HG02884 (cell line): Measurements from ENCODE around the gene EHBP1.

Source experiments
- ATAC-seq: cut with Tn5 transposase; IDR thresholded peaks from one replicate; pipeline ENCODE4 v1.9.1; 2021; ENCODE audit warnings: mild to moderate bottlenecking, moderate library complexity; ENCODE audit not compliant: unreplicated experiment

Gene EHBP1

DNA sequence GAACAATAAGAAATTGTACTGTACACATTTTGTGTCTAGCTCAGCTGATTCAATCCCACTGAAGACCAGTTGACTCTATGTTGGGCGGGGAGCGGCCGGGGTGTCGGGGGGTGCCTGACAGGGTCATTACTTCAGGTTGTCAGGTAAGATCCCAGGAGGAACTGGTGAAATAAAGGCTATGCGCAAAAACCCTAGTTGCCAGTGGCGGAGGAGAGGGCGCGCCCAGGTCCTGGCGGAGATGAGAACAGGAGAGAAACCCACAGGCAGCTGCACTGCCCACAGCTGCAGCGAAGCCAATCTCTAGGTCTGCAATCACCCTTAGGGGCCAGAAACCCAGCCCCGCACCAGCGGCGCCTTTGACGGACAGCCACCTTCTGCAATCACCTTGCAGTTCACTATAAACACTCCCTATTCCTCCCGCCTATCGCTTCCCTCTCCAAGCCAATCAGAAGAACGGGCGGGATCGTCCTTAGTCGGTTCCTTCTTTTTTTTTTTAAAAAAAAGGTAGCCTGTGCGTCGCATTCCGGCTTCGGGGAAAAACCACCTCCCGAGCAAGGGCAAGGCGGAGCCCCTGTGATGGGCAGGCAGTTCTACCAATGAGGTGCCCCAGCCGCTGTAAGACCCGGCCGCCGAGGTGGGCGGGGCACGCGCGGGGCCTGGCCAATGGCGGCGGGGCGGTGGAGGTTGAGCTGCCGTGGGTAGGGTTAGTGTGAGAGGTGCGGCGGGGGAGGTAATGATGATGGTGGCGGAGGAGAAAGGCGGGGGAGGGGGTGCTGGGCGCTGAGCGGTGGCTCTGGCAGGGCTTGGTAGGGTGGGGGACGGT, at the start of gene EHBP1:
Gene EHBP1, plus strand, starts transcription at position 707 of the 823 bp plus-strand sequence. CDS start 1,479 bp downstream, outside the sequence.
- peak; percentile 95 for ATAC-seq

GRCh38 chr2:62657783-62658182, 47.7 kb upstream of the EHBP1 start:
- ATAC-seq = no peak

- no peak for ATAC-seq
These were observed 46.6 kb upstream of the EHBP1 start for GRCh38 chr2:62658891-62659290.

GRCh38 chr2:62660087-62660486, 45.4 kb upstream of the EHBP1 start:
- peak; percentile 68 for ATAC-seq

DNA sequence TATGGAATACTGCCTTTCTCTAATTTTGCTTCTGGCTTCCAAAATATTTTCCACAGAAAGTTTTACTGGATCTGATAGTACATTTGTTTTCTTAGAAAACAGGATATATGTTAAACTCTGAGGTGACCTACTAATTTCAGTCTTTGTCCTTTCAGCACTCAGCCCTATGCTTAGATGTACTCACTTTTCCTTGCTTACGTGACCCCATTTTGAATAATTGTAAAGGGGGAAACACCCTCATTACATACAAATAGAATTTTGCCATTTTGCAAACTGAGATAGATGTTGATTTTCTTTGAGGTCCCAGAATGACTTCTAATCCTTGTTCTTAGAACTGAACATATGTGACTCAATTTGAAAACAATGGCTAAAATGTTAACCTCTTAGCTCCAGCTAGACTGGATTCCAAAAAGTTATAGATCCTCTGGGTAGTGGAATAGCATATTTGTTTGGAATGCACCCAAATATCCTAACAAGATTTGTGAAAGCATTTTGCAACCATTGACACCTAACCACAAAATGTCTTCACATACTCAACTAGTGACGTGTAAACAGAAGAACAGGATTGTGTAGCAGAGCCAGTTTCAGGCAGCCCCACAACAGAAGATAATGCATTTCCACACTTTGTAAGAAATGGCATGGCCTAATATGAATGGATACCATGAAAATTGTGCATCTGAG, 44.8 kb upstream of the EHBP1 start:
- peak; percentile 36 for ATAC-seq

DNA sequence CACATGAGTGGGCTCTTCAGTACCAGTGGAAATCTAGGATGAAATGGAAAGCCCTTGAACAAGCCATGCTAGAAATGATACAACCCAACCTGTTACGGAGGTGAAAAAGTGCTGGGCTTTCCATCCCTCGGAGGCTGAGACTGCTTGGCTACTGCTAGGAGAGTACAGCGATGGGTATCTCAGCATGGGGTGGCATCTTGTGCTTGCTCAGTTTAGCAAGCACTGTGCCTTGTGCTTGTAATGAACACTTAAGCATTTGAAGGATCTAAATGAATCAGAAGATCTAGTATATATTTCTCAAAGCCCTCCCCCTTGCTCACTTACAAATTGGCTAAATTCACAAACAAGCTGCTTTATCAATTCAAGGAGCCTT, 44.3 kb upstream of the EHBP1 start:
- no peak for ATAC-seq

DNA sequence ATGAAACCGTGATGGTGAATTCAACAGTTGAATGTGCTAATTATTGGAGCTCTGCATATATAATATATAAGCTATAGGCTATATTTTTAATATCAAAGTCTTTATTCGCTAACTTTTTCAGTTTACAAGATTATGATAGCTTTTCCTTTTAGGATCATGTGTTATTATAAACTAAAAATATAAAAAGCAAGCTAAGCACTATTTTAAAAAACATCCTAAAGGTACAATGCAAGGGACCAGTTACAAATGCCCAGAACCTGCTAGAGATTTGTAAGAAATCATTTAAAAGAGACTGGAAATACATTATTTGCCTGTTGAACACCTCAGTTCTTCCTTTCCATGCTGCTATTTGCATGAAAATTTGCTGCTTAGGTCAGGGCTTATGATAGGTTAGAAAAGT, 43.4 kb upstream of the EHBP1 start:
- no peak for ATAC-seq

DNA sequence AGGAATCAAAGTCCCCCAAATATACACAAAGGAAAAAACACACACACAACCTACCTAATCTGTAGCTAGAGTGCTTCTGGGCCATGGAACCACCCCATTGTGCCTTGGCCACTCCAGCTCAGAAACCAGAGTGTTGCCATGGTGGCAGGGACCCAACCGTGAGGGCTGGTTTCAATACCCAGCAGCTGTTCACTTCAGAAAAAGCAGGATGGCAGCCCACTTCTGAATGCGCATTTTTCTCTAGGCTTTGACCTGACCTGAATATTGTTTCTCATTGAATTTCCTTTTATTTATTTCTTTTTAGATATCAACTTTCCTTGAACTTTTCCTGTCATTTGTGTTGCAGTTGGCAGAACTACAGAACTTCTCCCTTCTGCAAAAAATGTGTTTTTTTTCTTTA, 43.0 kb upstream of the EHBP1 start:
- no peak for ATAC-seq

DNA sequence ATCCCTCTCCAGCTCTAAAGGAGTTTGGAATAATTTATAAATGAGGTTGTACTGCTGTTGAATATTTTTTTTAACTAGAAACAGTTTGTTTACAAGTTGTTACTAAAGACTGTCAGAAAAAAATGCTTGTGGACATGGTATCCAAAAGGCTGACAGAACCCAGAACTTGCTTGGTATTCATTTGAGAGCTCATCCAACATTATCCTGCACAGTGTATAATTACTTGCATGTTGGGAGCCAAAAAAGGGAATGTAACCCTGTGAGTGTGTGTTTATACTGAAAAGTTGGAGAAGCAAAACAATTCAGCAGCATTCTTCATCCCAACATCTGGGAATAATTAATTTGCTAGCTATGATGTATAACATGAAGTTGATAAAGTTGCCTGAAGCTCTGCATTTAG, 42.1 kb upstream of the EHBP1 start:
- no peak for ATAC-seq

DNA sequence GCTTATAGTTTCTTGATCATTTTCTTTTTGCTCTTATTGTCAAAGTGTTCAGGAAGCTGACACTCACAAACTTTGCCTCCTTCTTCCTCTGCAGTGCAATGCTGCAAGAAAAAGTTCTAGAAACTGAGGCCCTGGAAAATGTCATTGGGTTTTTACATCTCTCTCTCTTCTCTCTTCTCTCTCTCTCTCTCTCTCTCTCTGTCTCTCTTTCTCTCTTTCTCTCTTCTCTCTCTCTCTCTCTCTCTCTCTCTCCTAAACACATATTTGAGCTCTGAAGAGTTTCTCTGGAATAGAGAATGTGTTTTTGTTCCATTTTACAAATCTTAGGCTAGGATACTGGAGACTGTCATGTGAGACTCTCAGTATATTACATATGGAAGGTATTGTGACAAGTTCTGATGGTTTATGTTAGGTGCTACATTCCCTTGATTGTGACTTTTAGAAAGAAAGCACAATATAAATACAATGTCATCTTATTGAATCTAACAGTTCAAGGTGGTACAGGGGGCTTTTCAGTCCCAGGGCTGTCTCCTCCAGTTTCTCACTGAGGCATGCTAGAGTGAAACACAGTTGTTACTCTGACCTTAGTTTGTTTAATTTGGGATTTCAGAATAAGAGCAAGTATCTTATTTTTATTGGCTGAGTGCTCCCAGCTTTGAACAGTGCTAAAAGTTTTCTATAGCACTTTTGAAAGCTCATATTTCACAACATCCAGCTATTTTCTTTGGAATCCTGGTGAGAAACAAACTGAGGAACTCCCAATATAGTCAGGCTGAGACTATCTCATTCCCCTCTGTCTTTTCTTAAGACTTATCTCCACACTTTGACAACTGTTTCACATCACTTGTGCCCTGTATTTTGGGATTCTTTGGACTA, 41.4 kb upstream of the EHBP1 start:
- no peak for ATAC-seq

DNA sequence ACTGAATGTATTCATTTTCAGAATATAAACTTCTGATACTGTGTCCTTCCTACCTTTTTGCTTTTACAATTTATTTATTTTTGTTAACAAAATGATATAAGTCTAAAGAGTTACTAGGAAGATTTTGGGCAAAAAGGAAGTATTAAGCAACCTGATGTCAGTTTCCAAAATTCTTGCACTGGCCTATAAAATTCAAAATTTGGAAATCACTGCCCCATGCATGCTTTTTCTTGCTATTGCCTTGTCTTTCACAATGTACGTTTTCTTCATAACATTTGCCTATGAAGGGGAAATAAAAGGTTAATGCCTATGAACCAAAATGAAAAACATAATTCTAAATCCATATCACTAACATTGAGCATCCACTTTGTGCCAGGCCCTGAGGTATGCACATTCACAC, 40.1 kb upstream of the EHBP1 start:
- ATAC-seq = no peak

GRCh38 chr2:62669180-62669579, 36.3 kb upstream of the EHBP1 start:
- ATAC-seq = no peak

DNA sequence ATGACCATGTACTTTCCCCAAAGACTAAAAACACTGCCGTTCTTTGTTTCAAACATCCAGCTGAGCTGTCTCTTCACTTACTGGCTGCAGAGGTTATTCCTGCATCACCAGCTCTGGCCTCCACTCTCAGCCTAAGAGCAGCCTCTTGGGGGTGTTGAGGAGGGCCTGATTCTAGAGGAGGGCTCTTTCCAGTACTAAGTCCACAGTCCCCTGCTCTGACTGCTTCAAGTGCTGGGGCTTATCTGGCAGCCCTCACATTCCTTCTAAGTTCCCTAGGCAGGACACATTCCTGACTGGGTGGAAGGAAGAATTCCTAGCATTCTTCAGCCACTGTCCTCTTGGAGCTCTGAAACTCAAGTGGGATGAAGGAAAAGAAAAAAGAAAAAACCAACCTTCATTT, 32.9 kb upstream of the EHBP1 start:
- ATAC-seq = no peak

GRCh38 chr2:62675062-62675461, 30.5 kb upstream of the EHBP1 start:
- no peak for ATAC-seq

- ATAC-seq = no peak
These were observed 20.3 kb upstream of the EHBP1 start for GRCh38 chr2:62685256-62685655.

DNA sequence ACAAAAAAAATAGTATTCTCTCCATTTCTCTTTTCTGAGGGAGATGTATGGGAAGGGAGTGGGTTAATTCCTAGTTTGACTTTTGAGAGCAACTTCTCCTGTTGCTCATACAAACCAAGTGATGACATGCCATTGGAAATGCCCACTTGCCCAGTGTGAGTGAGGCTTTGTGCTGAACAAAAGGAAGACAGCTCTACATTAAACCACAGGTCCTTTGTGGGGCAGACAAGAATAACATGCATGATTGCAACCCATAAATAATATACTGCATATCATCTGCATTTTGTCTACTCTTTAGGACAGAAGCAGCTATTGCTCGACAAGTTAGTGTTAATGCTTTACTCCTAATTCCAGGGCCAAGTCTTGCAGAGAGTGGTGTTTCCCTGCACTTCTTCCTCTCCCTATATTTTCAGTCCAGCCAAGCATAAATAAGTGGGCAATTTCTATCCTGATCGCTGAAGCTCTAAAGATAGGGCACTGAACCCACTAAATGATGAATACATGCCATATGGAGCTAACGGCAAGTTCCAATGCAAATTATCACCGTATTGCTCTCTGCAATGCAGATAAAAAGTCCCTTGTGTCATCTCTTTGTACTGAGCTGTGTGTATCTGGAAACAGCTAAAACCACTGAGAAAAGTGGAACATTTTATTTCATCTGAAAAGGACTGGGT, 19.4 kb upstream of the EHBP1 start:
- ATAC-seq = no peak

- no peak for ATAC-seq
These were observed 17.9 kb upstream of the EHBP1 start for GRCh38 chr2:62687636-62688035.

DNA sequence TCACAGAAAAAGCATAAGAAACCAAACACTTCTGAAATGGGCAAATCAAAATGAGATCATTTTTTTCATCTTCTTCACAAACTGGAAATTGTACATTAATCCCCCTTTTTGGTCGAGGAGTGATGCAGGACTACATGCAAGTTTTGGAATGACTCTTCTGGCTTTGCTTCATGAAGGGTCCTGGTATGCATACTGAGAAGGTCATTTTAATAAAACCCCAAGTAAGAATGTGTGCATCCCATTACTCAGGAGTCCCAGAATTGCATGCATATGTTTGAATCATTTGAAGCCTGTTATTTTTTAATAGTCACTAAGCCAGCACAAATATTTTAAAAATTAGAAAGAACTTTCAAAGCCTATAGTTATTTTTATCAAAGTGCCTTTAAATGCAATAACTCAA, 16.7 kb upstream of the EHBP1 start:
- ATAC-seq = no peak

DNA sequence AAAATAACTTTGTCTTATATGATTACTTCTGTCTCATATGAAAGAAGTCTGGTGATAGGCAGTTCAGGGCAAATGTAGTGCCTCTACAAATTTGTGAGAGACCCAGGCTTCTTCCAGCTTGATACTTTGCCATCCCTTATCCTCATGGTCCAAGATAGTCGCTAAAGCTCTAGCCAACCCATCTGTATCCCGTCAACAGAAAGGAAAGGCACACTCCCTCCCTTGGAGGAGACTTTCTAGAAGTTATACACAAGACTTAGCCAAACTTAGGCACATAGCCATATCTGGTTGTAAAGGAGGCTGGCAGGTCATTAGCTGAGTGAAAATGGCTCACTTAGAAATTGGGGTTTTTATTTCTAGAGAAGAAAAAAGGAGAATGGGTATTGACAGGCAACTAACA, 14.3 kb upstream of the EHBP1 start:
- no peak for ATAC-seq

DNA sequence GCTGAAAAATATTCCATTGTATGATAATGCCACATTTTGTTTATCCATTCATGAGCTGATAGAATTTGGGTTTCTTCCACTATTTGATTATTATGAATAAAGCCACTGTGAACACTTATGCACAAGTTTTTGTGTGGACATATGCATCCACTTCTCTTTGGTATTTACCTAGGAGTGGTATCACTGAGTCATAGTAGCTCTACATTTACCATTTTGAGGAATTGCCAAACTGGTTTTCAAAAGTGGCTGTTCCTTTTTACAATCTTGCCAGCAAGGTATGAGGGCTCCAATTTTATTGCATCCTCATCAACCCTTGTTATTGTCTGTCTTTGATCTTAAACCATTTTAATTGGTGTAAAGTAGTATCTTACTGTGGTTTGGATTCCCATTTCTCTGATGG, 13.3 kb upstream of the EHBP1 start:
- ATAC-seq = no peak

GRCh38 chr2:62698653-62699052, 6.9 kb upstream of the EHBP1 start:
- ATAC-seq = no peak
